ENCODE data around the gene CYTH1. TPM values are rescaled to one million over a fixed set of nuclear protein-coding genes. Genes with fewer than 3 reads are reported as not detected.

The CYTH1 gene
- total RNA-seq, 1 experiment from 2014 or later: 20.0 TPM

GRCh38 chr17:78628547-78629435 is 153.3 kb downstream of the CYTH1 start:
- H3K9me3 Mint-ChIP-seq: no peaks in the 10 kb centered on the region
- TF ChIP-seq ZNF671 (CRISPR knock-in tag; IDR thresholded peaks at IDR 0.05) (no peak), CTCF (IDR thresholded peaks at IDR 0.05) (no peak), ZNF317 (CRISPR knock-in tag; IDR thresholded peaks at IDR 0.05; ENCODE audit: borderline replicate concordance, low read depth) (no peak), SMAD3 (CRISPR knock-in tag; IDR thresholded peaks at IDR 0.05; ENCODE audit: borderline replicate concordance) (no peak), ZNF232 (CRISPR knock-in tag; IDR thresholded peaks at IDR 0.05) (no peak), ATF2 (CRISPR knock-in tag; IDR thresholded peaks at IDR 0.05; ENCODE audit: borderline replicate concordance, low read depth) (no peak), E2F1 (CRISPR knock-in tag; IDR thresholded peaks at IDR 0.05) (no peak), MXD4 (CRISPR knock-in tag; IDR thresholded peaks at IDR 0.05; ENCODE audit: borderline replicate concordance) (no peak), PRDM15 (CRISPR knock-in tag; IDR thresholded peaks at IDR 0.05) (no peak), ELF4 (CRISPR knock-in tag; IDR thresholded peaks at IDR 0.05; ENCODE audit: low read depth) (no peak), TEAD1 (CRISPR knock-in tag; IDR thresholded peaks at IDR 0.05) (no peak), USF2 (CRISPR knock-in tag; IDR thresholded peaks at IDR 0.05) (no peak), ATF1 (CRISPR knock-in tag; IDR thresholded peaks at IDR 0.05) (no peak), CDX4 (CRISPR knock-in tag; IDR thresholded peaks at IDR 0.05; ENCODE audit: borderline replicate concordance) (no peak), NFYB (CRISPR knock-in tag; conservative IDR thresholded peaks at IDR 0.05; ENCODE audit: low read depth) (no peak), TCF7 (CRISPR knock-in tag; IDR thresholded peaks at IDR 0.05; ENCODE audit: low read depth) (no peak), NR3C1 (CRISPR knock-in tag; conservative IDR thresholded peaks at IDR 0.05; ENCODE audit: low read depth) (no peak)
- TF ChIP-seq, protein P1, sequence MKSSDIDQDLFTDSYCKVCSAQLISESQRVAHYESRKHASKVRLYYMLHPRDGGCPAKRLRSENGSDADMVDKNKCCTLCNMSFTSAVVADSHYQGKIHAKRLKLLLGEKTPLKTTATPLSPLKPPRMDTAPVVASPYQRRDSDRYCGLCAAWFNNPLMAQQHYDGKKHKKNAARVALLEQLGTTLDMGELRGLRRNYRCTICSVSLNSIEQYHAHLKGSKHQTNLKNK (CRISPR knock-in tag; IDR thresholded peaks at IDR 0.05): no peak
- TF ChIP-seq, protein P2, sequence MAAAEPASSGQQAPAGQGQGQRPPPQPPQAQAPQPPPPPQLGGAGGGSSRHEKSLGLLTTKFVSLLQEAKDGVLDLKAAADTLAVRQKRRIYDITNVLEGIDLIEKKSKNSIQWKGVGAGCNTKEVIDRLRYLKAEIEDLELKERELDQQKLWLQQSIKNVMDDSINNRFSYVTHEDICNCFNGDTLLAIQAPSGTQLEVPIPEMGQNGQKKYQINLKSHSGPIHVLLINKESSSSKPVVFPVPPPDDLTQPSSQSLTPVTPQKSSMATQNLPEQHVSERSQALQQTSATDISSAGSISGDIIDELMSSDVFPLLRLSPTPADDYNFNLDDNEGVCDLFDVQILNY (CRISPR knock-in tag; IDR thresholded peaks at IDR 0.05): no peak
- TF ChIP-seq, protein P3, sequence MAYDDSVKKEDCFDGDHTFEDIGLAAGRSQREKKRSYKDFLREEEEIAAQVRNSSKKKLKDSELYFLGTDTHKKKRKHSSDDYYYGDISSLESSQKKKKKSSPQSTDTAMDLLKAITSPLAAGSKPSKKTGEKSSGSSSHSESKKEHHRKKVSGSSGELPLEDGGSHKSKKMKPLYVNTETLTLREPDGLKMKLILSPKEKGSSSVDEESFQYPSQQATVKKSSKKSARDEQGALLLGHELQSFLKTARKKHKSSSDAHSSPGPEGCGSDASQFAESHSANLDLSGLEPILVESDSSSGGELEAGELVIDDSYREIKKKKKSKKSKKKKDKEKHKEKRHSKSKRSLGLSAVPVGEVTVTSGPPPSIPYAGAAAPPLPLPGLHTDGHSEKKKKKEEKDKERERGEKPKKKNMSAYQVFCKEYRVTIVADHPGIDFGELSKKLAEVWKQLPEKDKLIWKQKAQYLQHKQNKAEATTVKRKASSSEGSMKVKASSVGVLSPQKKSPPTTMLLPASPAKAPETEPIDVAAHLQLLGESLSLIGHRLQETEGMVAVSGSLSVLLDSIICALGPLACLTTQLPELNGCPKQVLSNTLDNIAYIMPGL (CRISPR knock-in tag; IDR thresholded peaks at IDR 0.05): no peak
- no peaks in the 10 kb centered on the region for H3K4me1 Mint-ChIP-seq
- POLR2A ChIA-PET: interaction anchor here (0.6 kb wide), 1 partner anchor 48 kb away, joined by 3 read pairs; no protein-coding TSS in a partner anchor
- no peak for DNase-seq (ENCODE audit: low spot score)
- no peak overlapping the region for H3K4me3 Mint-ChIP-seq
- no peaks in the 10 kb centered on the region for H3K36me3 Mint-ChIP-seq
- no peak overlapping the region for H3K27ac Mint-ChIP-seq
- H3K27me3 Mint-ChIP-seq (ENCODE audit: low read depth): no peaks in the 10 kb centered on the region
- no peak for ATAC-seq
- CTCF ChIA-PET: no interaction called here

Data from WTC11 (cell line).